Right renal cortex interstitium (tissue), 3 donors: Measurements from ENCODE around the gene KIF15. TPM values are rescaled to one million over a fixed set of nuclear protein-coding genes. Genes with fewer than 3 reads are reported as not detected.
"Not testable (repeated sequence)": the region's sequence is repeated elsewhere in the genome, so short reads cannot be mapped to it uniquely, and the experiment has no call there.

ENCODE experiments used
- DNase-seq, 3 donors: peaks; one replicate each; pipeline ENCODE4 v3.0.0-alpha.2; 2013; ENCODE audit warnings: low read depth in 3 of 3, low spot score in 2 of 3
- polyA plus RNA-seq, 3 donors: library from polyadenylated mRNA; unstranded; fragments of 120-200 nt; gene quantifications; one replicate each; pipeline ENCODE4 v1.2.1, GENCODE V29; 2013; ENCODE audit not compliant: insufficient read length in 3 of 3

Gene KIF15
- polyA plus RNA-seq, 3 donors, result 25.8 to 30.2 (median 27.5) TPM

GRCh38 chr3:44825264-44825925 is 63.8 kb downstream of the KIF15 start:
- DNase-seq, result no peak

DNA sequence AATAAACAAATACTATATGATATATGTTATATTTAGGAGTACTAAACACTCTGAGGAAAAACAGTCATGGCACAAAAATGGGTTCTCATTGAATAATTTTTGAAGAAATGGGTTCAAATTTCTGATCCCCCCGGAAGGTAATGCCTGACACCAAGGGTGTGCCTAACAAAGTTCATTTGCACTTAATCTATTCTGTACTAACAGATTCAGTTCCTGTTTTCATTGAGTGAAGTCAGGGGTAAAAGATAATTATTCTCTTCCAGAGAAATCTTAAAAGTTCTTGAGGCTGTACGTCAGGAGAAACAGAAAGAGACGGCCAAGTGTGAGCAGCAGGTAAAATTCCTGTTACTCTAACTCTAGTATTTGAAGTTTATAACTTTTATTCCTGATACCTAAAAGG is 65.6 kb downstream of the KIF15 start:
- DNase-seq, result no peak

DNA sequence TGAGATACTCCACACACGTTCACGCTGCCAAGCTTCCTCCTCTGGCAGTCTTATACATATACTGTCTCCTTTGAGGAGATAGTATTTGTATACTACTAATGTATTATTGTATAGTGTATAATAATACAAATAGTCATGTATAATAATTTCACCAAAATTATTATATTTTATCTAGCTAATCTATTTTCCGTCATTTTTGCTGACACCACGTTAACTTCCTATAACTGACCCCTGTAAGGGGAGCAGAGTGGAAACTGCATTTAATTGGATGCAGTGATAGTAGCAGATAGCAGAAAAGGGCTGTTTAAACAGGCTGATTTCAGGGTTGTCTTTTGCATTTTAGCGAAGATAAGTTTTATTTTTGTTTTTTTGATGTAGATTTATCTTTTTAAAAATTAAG is 69.6 kb downstream of the KIF15 start:
- DNase-seq, result no peak

- DNase-seq, result no peak
These were observed 70.4 kb downstream of the KIF15 start for GRCh38 chr3:44832032-44832431.

- DNase-seq, result no peak
These were observed 71.4 kb downstream of the KIF15 start for GRCh38 chr3:44832965-44833364.

- DNase-seq, result no peak
These were observed 71.8 kb downstream of the KIF15 start for GRCh38 chr3:44833394-44833793.

DNA sequence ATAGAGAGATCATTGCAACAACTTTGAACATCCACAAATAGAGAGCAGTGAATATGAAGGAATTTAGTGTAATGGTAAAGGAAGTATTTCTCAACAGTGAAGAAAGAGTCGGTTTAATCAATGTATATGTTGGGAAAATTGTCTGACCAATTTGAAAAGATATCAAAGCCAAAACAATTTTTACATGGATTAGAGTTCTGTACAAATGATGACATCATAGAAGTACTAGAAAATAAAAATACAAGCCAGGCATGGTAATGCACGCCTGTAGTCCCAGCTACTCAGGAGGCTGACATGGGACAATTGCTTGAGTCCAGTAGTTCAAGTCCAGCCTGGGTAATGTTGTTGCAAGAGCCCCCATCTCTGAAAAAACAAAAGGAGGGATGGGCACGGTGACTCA is 74.1 kb downstream of the KIF15 start:
- no peak for DNase-seq

GRCh38 chr3:44842376-44842775 is 80.8 kb downstream of the KIF15 start:
- DNase-seq, result no peak

DNA sequence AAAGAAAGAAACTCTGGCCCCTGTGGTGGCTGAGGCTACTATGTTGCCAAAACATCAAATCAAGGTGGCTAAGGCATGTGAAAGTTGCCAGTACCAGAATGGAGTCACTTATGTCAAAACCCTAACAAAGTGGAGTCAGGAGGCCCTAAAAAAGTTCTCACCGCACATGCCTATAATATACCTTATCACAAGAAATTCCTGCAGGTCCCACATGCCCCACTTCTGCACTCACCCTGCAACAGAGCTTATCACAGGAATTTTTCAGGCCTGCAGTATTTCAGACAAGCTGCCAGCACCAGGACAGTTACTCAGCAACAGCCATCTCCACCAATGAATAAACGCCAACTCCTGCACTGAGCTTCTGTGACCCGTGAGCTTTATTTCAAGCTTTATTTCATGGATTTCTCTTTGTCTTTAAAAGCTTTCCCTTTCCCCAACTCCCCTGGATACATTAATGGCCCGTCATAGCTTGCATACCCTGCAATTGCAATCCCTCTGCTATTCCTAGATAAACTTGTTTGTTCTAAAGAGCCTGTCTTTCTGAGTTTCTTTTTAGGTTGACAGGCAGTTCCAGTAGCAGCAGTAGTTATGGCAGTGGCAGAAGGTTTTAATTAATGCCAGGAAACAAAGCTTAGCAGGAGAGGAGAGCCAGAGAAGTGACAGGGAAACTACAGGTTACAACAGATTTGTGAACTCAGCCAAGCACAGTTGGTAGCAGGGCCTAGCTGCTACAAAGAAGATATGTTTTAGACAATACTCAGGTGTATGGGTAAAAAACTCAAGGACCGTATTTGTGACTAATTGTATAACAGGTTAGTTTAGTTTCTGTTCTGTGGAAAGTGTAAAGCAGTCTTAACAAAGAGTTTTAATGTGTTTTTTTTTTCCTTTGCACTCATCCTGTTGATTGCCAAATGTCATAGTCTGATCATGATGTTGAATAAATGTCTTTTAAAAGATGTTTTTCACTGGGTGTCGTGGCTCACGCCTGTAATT is 84.2 kb downstream of the KIF15 start:
- no peak for DNase-seq

DNA sequence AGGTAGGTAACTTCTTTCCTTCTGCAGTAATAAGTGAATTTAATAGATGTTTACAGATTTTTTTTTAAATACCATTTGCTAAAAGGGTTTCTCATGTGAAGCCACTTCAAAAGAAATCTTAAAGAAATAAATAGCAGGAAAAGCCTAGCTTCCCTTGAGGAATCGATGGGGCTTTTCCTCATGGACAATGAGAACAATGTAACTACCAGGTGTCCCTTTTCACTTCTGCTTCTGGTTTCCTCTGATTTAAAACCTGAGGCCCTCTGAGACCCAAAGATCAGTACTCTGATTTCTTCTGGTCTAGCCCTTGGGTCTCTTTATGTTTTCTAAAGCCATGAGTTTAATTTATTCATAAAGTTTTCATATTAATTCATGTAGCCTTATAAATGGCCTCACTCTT is 87.0 kb downstream of the KIF15 start:
- no peak for DNase-seq

DNA sequence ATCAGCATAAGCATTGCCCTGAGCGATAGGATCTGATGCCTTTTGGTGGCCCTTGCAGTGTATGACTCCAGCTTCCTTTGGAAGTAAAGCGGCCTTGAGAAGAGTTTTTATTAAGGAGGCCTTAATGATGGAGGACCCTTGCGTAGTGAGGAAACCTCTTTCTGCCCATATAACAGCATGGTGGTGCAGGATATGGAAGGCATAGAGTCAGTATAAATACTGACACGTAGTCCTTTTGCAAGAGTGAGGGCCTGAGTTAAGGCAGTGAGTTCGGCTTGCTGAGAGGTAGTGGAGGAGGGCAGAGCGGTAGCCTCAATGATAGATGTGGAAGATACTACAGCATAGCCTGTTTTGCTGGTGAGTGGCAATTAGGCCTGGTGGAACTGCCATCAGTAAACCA is 95.1 kb downstream of the KIF15 start:
- not testable (repeated sequence) for DNase-seq

DNA sequence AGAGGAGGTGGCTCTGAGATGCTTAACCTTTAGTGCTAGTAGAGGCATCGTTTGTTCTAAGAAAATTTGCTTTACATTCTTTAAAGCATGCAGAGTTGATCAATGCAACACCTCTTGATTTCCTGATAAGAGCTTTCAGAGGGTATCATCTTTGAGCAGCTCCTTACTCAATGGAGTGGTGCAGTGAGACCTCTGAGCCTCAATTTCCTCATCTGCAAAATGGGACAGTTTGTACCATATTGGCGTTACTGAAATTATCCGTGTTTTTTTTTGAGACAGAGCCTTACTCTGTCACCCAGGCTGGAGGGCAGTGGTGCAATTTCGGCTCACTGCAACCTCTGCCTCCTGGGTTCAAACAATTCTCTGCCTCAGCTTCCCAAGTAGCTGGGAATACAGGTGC is 98.5 kb downstream of the KIF15 start:
- no peak for DNase-seq

DNA sequence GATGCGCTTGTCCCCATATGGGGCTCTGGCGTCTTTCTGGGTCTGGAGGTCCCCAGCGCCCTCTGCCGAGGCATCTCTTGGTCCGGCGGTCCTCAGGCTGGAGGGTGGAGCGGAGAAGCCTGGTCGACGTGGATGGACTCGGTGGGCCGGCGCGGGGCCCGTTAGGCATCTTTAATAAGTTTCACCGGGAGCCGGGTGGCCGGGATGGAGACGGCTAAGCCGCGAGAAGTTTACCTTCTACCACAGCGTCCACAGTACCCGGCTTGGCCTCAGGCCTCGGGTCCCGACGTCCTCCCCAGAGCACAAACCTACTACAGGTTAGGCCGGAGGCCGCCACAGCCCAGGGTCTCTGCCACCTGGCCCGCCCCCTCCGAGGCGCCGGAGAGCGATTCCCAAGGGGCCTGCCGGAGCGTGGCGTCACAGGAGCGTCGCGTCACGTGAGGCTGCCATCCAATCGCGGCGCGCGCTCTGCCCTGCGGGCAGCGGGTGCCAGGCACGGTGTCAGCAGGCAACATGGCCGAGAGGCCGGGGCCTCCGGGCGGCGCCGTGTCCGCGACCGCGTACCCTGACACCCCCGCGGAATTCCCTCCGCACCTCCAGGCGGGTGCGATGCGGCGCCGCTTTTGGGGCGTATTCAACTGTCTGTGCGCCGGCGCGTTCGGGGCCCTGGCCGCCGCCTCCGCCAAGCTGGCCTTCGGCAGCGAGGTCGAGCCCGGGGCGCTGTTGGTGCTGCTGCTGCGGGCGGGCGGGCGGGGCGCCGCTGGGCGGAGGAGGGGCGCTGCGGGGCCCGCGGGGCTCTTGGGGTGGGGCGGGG is 100.0 kb downstream of the KIF15 start, which contains the start of gene TMEM42:
TMEM42 (plus strand) TSS at position 501 of the 814 bp plus-strand sequence; CDS start at position 514, 13 bp downstream.
- DNase-seq, result peak; percentile 70 to 83 (median 83)

DNA sequence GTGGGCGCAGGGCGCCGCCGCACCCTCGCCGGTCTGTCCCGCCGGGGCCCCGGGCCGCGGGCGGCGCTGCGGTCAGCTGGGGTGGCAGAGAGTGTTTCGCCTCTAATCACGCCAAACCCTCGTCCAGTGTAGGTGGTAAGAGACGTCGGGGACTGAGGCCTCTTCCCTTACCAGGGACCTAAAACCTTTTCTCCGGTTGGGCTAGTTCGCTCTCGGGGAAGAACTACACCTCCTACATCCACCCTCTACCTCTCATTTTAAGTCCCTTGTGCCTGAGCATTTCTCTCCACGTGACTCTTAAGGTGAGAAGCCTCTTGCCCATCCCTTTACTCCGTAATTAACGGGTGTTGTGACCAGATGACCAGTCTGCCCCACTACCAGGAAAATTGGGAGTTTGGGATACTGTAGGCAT is 100.6 kb downstream of the KIF15 start:
- peak; percentile 13 to 31 (median 15) for DNase-seq

- DNase-seq, result no peak
These were observed 103.9 kb downstream of the KIF15 start for GRCh38 chr3:44865272-44866035.

DNA sequence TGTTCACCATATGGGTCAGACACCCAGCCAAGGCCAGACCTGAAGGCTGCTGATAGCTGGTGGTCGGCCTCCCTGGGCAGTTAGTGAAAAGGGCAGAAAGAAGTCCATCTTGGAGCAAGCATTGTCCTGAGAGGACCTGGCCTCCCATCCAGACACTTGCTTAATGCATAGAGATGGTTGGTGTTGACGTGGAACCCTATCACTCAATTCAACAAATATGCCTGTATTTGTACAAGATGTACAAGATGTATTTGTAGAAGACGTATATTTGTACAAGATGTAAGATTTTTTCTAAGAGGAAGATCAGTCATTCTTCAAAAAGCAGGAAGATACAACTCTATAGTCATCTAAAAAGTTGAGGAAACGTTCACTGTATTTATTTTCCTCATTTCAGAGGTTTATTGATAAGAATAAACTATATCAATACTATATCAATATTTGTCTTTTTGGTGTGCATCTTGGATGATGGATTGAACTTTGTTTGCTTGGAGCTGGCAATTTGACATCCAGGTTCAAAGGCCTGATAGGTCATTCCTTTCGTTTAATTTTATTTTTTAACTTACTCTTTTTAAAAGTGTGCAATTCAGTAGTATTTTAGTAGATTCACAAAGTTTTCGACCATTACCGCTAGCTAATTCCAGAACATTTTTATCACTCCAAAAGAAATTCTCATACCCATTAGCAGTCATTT is 106.0 kb downstream of the KIF15 start:
- no peak for DNase-seq

DNA sequence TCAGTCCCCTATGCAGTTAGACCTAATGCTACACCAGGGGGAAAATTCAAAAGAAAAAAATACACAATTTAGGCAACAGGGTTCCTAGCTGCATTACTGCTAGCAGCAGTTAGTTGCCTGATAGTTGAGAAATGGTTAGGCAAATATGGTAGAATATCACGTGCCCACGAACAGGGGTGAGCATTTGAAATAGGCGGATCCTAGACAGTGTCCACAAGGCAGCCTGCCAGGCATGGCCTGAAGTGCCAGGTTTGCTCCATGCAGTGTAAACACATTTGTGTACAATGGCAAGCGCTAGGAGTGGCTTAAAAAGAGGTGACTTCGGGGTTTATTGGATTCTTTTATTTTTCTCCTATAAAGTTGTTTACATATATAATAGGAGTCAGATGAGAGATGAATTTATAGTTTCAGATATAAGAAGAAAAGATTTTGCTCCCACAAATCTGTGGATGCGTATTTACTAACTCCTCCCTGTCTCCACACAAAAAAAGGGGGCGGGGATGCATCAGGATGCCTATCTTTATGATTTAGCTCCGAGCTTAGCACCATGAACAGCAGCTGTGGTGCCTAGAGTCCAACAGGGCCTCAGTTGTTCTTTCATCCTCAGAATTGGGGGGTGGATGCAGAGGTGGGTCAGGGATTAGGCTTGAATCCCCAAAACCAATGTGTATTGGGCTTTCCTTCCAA is 108.9 kb downstream of the KIF15 start:
- no peak for DNase-seq

- no peak for DNase-seq
These were observed 112.7 kb downstream of the KIF15 start, which contains the start of gene TGM4 for GRCh38 chr3:44874308-44874707. Gene TGM4, plus strand, starts transcription at chr3:44874608. Its CDS starts 71 bp downstream, at chr3:44874679.

DNA sequence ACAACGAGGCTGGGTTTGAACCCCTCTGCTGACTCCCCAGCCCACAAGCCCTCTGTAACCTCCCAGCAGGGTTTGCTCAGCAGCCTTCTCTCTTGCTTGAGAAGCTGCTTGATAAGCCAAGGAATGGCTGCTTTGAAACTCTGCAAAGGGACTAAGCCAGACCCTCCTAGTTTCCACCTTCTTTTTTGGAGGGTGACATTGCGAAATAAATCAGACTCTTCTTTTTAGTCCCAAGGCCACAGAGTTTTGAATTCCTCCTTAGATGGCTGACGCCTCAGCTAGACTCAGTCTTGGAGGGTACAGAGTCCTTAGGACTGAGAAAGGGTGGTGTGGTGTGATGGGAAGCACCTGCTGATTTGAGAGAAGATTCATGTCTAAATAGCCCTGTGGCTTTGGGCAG is 114.0 kb downstream of the KIF15 start:
- DNase-seq, result no peak
